Central memory CD8-positive, alpha-beta T cell (primary cell): ENCODE results near the gene FOXRED2.
A peak's percentile ranks its signal among the peaks of the same experiment; 100 is the strongest.
"Not testable (repeated sequence)": the region's sequence is repeated elsewhere in the genome, so short reads cannot be mapped to it uniquely, and the experiment has no call there.

ENCODE experiments used
- ATAC-seq: fragments of 150-1000 bp; cut with Tn5 transposase; replicated peaks from 2 replicates; pipeline ENCODE4 v1.10.0; 2022; ENCODE audit warnings: mild to moderate bottlenecking, moderate FRiP score, moderate number of reproducible peaks; ENCODE audit not compliant: poor library complexity, severe bottlenecking; ENCODE audit errors: extremely low read depth
- DNase-seq, 2 donors: peaks; one replicate each; pipeline ENCODE4 v3.0.0; 2021; ENCODE audit warnings: low spot score in 2 of 2
- H3K27ac Mint-ChIP-seq: one replicate; pipeline ENCODE4 v1.8.0; 2022; ENCODE audit warnings: low read depth, mild to moderate bottlenecking, moderate library complexity, mixed read lengths
- H3K27me3 Mint-ChIP-seq: one replicate; pipeline ENCODE4 v1.8.0; 2022; ENCODE audit warnings: mixed read lengths
- H3K36me3 Mint-ChIP-seq: one replicate; pipeline ENCODE4 v1.8.0; 2022; ENCODE audit warnings: mild to moderate bottlenecking, moderate library complexity, mixed read lengths; ENCODE audit not compliant: insufficient read depth
- H3K4me1 Mint-ChIP-seq: one replicate; pipeline ENCODE4 v1.8.0; 2022; ENCODE audit warnings: mixed read lengths
- H3K4me3 Mint-ChIP-seq: one replicate; pipeline ENCODE4 v1.8.0; 2022; ENCODE audit warnings: mild to moderate bottlenecking, moderate library complexity, mixed read lengths
- H3K9me3 Mint-ChIP-seq: one replicate; pipeline ENCODE4 v1.8.0; 2022; ENCODE audit warnings: mixed read lengths

The FOXRED2 gene

GRCh38 chr22:36538529-36538928 is 31.7 kb upstream of the FOXRED2 start:
- ATAC-seq (no peak), DNase-seq (no peak)
- Mint-ChIP-seq H3K9me3 (no peaks in the 10 kb centered on the region), H3K27ac (no peak overlapping the region), H3K4me3 (no peak overlapping the region), H3K4me1 (no peaks in the 10 kb centered on the region), H3K27me3 (peaks cover 27% of the 10 kb centered on the region), H3K36me3 (peaks cover 3% of the 10 kb centered on the region)

- DNase-seq = no peak
- H3K9me3 Mint-ChIP-seq = no peaks in the 10 kb centered on the region
- peaks cover 27% of the 10 kb centered on the region for H3K27me3 Mint-ChIP-seq
- no peak overlapping the region for H3K27ac Mint-ChIP-seq
- no peak overlapping the region for H3K4me3 Mint-ChIP-seq
- peaks cover 3% of the 10 kb centered on the region for H3K36me3 Mint-ChIP-seq
- H3K4me1 Mint-ChIP-seq = no peaks in the 10 kb centered on the region
- no peak for ATAC-seq
Observed at GRCh38 chr22:36536717-36537116, 29.9 kb upstream of the FOXRED2 start.

GRCh38 chr22:36533320-36533719 is 26.5 kb upstream of the FOXRED2 start:
- not testable (repeated sequence) for H3K27me3 Mint-ChIP-seq, H3K36me3 Mint-ChIP-seq, H3K4me1 Mint-ChIP-seq, ATAC-seq, DNase-seq, H3K4me3 Mint-ChIP-seq, H3K9me3 Mint-ChIP-seq, H3K27ac Mint-ChIP-seq

GRCh38 chr22:36532466-36532865 is 25.6 kb upstream of the FOXRED2 start:
- Mint-ChIP-seq H3K4me3 (no peak overlapping the region), H3K27me3 (no peaks in the 10 kb centered on the region), H3K9me3 (no peaks in the 10 kb centered on the region), H3K27ac (no peak overlapping the region), H3K4me1 (peaks cover 5% of the 10 kb centered on the region), H3K36me3 (peaks cover 8% of the 10 kb centered on the region)
- ATAC-seq (no peak), DNase-seq (no peak)

- Mint-ChIP-seq H3K36me3 (peaks cover 34% of the 10 kb centered on the region), H3K4me3 (peak within 1 kb of the TSS; percentile 87), H3K4me1 (peaks cover 18% of the 10 kb centered on the region), H3K9me3 (no peaks in the 10 kb centered on the region), H3K27me3 (no peaks in the 10 kb centered on the region), H3K27ac (peak within 1 kb of the TSS; percentile 97)
- DNase-seq (peak; percentile 99), ATAC-seq (peak; percentile 94)
Observed at GRCh38 chr22:36528795-36529751, 22.2 kb upstream of the FOXRED2 start, which contains the start of gene EIF3D. Gene EIF3D (minus strand): TSS chr22:36529166. CDS start chr22:36526121, 3,045 bp downstream.

- H3K4me1 Mint-ChIP-seq = peaks cover 18% of the 10 kb centered on the region
- H3K4me3 Mint-ChIP-seq = peak overlapping the region; percentile 87
- no peaks in the 10 kb centered on the region for H3K27me3 Mint-ChIP-seq
- H3K27ac Mint-ChIP-seq = peak overlapping the region; percentile 97
- no peaks in the 10 kb centered on the region for H3K9me3 Mint-ChIP-seq
- ATAC-seq (peak; percentile 1), DNase-seq (no peak)
- H3K36me3 Mint-ChIP-seq = peaks cover 39% of the 10 kb centered on the region
Observed at GRCh38 chr22:36528341-36528740, 21.5 kb upstream of the FOXRED2 start.

- no peak for DNase-seq
- Mint-ChIP-seq H3K9me3 (no peaks in the 10 kb centered on the region), H3K27ac (no peak overlapping the region), H3K4me3 (no peak overlapping the region), H3K4me1 (peaks cover 13% of the 10 kb centered on the region), H3K27me3 (no peaks in the 10 kb centered on the region), H3K36me3 (peaks cover 81% of the 10 kb centered on the region)
- no peak for ATAC-seq
Observed at GRCh38 chr22:36522662-36523061, 15.8 kb upstream of the FOXRED2 start.

GRCh38 chr22:36520423-36520822 is 13.6 kb upstream of the FOXRED2 start:
- H3K4me3 Mint-ChIP-seq = no peak overlapping the region
- H3K27me3 Mint-ChIP-seq = no peaks in the 10 kb centered on the region
- DNase-seq (no peak), ATAC-seq (no peak)
- H3K27ac Mint-ChIP-seq = no peak overlapping the region
- no peaks in the 10 kb centered on the region for H3K4me1 Mint-ChIP-seq
- H3K36me3 Mint-ChIP-seq = peaks cover 88% of the 10 kb centered on the region
- H3K9me3 Mint-ChIP-seq = no peaks in the 10 kb centered on the region

- peaks cover 90% of the 10 kb centered on the region for H3K36me3 Mint-ChIP-seq
- H3K27ac Mint-ChIP-seq, H3K4me3 Mint-ChIP-seq: not testable (repeated sequence)
Observed at GRCh38 chr22:36519906-36520305, 13.1 kb upstream of the FOXRED2 start.

GRCh38 chr22:36514766-36515165 is 7.9 kb upstream of the FOXRED2 start:
- H3K9me3 Mint-ChIP-seq = no peaks in the 10 kb centered on the region
- H3K4me3 Mint-ChIP-seq = no peak overlapping the region
- DNase-seq (no peak), ATAC-seq (no peak)
- no peak overlapping the region for H3K27ac Mint-ChIP-seq
- H3K27me3 Mint-ChIP-seq = no peaks in the 10 kb centered on the region
- H3K4me1 Mint-ChIP-seq = peaks cover 8% of the 10 kb centered on the region
- H3K36me3 Mint-ChIP-seq = peaks cover 80% of the 10 kb centered on the region

More at GRCh38 chr22:36519906-36520305, 13.1 kb upstream of the FOXRED2 start:
- not testable (repeated sequence) for ATAC-seq, H3K27me3 Mint-ChIP-seq, H3K9me3 Mint-ChIP-seq, H3K4me1 Mint-ChIP-seq, DNase-seq

- H3K36me3 Mint-ChIP-seq = peaks cover 69% of the 10 kb centered on the region
Observed at GRCh38 chr22:36512991-36513390, 6.2 kb upstream of the FOXRED2 start.

GRCh38 chr22:36512333-36512732 is 5.5 kb upstream of the FOXRED2 start:
- H3K36me3 Mint-ChIP-seq = peaks cover 65% of the 10 kb centered on the region

More at GRCh38 chr22:36512991-36513390, 6.2 kb upstream of the FOXRED2 start:
- Mint-ChIP-seq H3K9me3 (no peaks in the 10 kb centered on the region), H3K27me3 (no peaks in the 10 kb centered on the region), H3K27ac (no peak overlapping the region), H3K4me3 (no peak overlapping the region), H3K4me1 (peaks cover 8% of the 10 kb centered on the region)
- DNase-seq (no peak), ATAC-seq (no peak)

More at GRCh38 chr22:36512333-36512732, 5.5 kb upstream of the FOXRED2 start:
- DNase-seq = no peak
- no peak overlapping the region for H3K27ac Mint-ChIP-seq
- no peaks in the 10 kb centered on the region for H3K27me3 Mint-ChIP-seq
- H3K4me1 Mint-ChIP-seq = peaks cover 11% of the 10 kb centered on the region
- ATAC-seq = no peak
- H3K4me3 Mint-ChIP-seq = no peak overlapping the region
- H3K9me3 Mint-ChIP-seq = no peaks in the 10 kb centered on the region
